Omental fat pad (tissue), 4 donors: ENCODE measurements around the gene RSPH3. TPM values are rescaled to one million over a fixed set of nuclear protein-coding genes. Genes with fewer than 3 reads are reported as not detected.
"Not testable (repeated sequence)": the region's sequence is repeated elsewhere in the genome, so short reads cannot be mapped to it uniquely, and the experiment has no call there.

Experiments
- ATAC-seq: fragments of 150-250 bp; one replicate; pipeline ENCODE4 v1.9.1; 2016; ENCODE audit warnings: mild to moderate bottlenecking, moderate library complexity; ENCODE audit not compliant: low FRiP score
- DNase-seq: peaks from one replicate; pipeline ENCODE4 v3.0.0-alpha.2; 2019; ENCODE audit warnings: low spot score
- total RNA-seq, 4 donors: library from RNA; depleted of rRNA; stranded (reverse); fragments of >200 nt; gene quantifications; one replicate each; pipeline ENCODE4 v1.1.0, GENCODE V29; 2016
- TF ChIP-seq, protein P1 (sequence below), 3 donors: fragments of 450-650 bp; IDR thresholded peaks; one replicate each; pipeline ENCODE4 v1.5.1; 2016 to 2017; ENCODE audit warnings: antibody characterized with exemption in 3 of 3, mild to moderate bottlenecking in 3 of 3, moderate library complexity in 2 of 3

RSPH3 gene
- total RNA-seq, 4 donors from 2014 or later, result 6.4 to 11.7 (median 7.5) TPM

DNA sequence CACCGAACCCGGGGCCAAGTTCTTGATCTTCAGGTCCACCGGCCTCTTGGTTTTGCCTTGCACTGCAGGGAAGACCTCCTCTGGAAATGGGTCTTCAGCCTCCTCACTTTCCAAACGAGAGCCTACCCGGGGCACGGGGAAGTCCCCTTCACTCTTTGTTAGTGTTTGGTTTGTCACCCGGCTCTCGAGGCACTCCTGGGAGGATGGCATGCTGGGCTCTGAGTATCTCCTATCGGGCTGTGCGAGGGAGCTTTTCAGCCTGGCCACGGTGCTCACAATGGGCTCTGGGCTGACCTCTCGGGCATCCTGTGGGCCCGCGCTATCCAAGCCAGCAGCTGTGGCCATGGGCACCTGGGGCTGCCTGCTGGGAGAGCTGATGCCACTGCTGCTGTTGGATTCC lies 36.7 kb upstream of the RSPH3 start:
- TF ChIP-seq, protein P1, sequence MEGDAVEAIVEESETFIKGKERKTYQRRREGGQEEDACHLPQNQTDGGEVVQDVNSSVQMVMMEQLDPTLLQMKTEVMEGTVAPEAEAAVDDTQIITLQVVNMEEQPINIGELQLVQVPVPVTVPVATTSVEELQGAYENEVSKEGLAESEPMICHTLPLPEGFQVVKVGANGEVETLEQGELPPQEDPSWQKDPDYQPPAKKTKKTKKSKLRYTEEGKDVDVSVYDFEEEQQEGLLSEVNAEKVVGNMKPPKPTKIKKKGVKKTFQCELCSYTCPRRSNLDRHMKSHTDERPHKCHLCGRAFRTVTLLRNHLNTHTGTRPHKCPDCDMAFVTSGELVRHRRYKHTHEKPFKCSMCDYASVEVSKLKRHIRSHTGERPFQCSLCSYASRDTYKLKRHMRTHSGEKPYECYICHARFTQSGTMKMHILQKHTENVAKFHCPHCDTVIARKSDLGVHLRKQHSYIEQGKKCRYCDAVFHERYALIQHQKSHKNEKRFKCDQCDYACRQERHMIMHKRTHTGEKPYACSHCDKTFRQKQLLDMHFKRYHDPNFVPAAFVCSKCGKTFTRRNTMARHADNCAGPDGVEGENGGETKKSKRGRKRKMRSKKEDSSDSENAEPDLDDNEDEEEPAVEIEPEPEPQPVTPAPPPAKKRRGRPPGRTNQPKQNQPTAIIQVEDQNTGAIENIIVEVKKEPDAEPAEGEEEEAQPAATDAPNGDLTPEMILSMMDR (IDR thresholded peaks at IDR 0.05), result no peak
- ATAC-seq (no peak), DNase-seq (no peak)

DNA sequence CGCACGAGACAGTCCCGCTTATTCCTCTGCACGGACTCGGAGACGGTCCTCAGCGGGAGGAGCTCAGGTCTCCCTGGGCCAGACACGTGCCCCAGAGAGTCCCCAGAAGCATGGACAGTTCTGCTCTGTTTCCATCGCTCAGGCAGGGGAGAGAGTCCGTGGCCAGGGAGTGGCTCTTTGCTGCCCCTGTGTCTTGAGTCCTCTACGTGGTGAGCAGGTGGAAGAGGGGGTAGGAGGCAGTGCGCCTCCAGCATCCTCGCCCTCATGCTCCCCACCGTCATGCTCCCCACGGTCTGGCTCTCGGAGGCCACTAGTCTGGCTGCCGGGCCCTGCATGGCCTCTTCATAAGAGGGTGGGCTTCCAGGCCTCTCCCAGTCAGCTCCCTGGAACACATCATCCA lies 35.9 kb upstream of the RSPH3 start:
- TF ChIP-seq, protein P1 (IDR thresholded peaks at IDR 0.05), result no peak
- DNase-seq, result no peak
- ATAC-seq, result no peak

DNA sequence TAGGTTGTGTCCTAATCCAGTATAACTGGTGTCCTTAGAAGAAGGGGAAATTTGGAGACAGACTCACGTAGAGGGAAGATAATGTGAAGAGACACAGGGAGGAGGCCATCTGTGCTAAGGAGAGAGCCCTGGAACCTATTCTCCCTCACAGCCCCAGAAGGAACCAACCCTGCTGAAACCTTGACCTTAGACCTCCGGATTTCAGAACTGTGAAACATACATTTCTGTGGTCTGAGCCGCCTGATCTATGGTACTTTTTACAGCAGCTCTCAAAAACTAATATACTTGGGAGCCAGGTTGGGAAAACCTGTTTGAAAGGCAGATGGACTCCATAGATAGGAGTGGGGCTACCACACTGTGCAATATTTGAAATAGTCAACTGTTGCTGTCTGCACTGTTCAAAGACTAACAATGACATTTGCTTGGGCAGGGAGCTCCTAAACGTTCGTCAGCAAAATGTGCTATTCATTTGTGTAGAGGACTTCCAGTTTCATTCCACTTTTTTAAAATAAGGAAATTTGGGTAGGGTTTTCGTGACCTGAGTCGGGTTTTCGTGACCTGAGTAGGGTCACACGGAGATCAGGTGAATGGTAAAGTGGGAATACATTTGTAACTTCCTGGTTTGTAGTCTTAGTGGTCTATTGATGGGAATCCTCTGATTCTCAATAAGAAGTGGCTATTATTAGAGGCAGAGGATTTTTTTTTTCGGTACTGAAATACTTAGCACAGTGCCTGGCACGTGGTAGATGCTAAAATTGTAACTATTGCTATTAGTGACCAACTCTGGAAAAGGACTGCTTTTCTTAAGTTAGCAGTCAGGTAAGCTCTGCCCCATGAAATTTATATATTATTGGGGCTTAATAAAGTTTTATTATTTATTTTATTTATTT lies 33.4 kb upstream of the RSPH3 start:
- TF ChIP-seq, protein P1 (IDR thresholded peaks at IDR 0.05), result no peak
- DNase-seq (no peak), ATAC-seq (no peak)

GRCh38 chr6:159031846-159032245 lies 31.8 kb upstream of the RSPH3 start:
- ATAC-seq (no peak), DNase-seq (no peak)
- TF ChIP-seq, protein P1 (IDR thresholded peaks at IDR 0.05), result no peak

- TF ChIP-seq, protein P1 (IDR thresholded peaks at IDR 0.05), result no peak
- no peak for ATAC-seq
These were observed 30.2 kb upstream of the RSPH3 start for GRCh38 chr6:159030168-159030567.

GRCh38 chr6:159025224-159025623 lies 25.2 kb upstream of the RSPH3 start:
- not testable (repeated sequence) for ATAC-seq, DNase-seq

More at GRCh38 chr6:159030168-159030567, 30.2 kb upstream of the RSPH3 start:
- no peak for DNase-seq

DNA sequence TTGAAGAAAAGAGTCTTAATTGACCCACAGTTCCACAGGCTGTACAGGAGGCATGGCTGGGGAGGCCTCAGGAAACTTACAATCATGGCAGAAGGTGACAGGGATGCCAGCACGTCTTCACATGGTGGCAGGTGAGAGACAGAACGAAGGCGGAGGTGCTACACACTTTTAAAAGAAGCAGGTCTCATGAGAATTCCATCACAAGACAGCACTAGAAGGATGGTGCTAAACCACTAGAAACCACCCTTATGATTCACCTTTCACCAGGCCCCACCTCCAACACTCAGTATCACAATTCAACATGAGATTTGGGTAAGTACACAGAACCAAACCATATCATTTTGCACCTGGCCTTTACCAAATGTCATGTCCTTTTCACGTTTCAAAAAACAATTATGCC lies 23.9 kb upstream of the RSPH3 start:
- ATAC-seq (no peak), DNase-seq (no peak)
- TF ChIP-seq, protein P1 (IDR thresholded peaks at IDR 0.05), result no peak
